ENCODE measurements around the gene RTN4R. TPM values are rescaled to one million over a fixed set of nuclear protein-coding genes. Genes with fewer than 3 reads are reported as not detected.

The RTN4R gene
- total and polyA plus RNA-seq, 9 of the 15 experiments (the other 6 are each of a cell fraction or from before 2014, with no cell fraction given) = 0.04 to 2.8 (median 1.4) TPM; not detected in 3

DNA sequence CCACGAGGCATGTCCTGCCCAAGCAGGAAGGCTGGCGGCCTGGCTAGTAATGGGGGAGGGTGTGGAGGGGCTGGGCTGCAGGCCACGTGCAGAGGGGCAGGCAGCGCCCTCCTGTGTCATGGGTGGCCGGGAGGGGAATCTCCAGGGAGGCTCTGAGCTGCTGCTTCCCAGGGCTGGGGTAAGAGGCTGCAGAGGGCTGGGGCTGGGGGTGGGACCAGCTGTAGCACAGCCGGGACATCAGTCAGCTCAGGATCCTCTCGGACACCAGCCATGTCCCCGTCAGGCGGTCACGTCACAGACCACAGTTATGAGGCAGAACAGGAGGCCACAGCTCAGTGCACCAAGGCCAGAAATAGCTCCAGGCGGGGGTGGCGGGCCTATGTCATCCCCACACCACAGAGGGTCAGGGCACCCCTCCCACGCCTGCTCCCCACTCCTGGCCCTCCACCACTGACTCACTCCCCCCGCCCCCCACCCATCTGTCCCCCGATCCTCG is 21.1 kb downstream of the RTN4R start (continued):
- TF ChIP-seq E2F3 (CRISPR knock-in tag; IDR thresholded peaks at IDR 0.05) (0 out of 2 replicates have a peak, but pooled peaks have one; percentile 44), RBM39 (optimal IDR thresholded peaks at IDR 0.05; ENCODE audit: low read depth, low read length) (no peak), MAZ (CRISPR knock-in tag; conservative IDR thresholded peaks at IDR 0.05 in 1 of 2, IDR thresholded peaks at IDR 0.05 in 1 of 2) (peak; percentile 26 to 64; a peak in 3 of 4 replicates), XRCC4 (IDR thresholded peaks at IDR 0.05; ENCODE audit: extremely low read depth, insufficient read depth, insufficient read length) (no peak), ZNF212 (CRISPR knock-in tag; IDR thresholded peaks at IDR 0.05) (no peak), CREB1 (IDR thresholded peaks at IDR 0.05) (peak; percentile 85), CREB1 (CRISPR knock-in tag; IDR thresholded peaks at IDR 0.05) (no peak), HDAC1 (IDR thresholded peaks at IDR 0.05) (peak in 1 of 2 experiments; percentile 45; a peak in 2 of 4 replicates), ZNF785 (CRISPR knock-in tag; IDR thresholded peaks at IDR 0.05) (no peak), ILF3 (IDR thresholded peaks at IDR 0.05; ENCODE audit: borderline replicate concordance) (no peak)
- TF ChIP-seq, protein P1, sequence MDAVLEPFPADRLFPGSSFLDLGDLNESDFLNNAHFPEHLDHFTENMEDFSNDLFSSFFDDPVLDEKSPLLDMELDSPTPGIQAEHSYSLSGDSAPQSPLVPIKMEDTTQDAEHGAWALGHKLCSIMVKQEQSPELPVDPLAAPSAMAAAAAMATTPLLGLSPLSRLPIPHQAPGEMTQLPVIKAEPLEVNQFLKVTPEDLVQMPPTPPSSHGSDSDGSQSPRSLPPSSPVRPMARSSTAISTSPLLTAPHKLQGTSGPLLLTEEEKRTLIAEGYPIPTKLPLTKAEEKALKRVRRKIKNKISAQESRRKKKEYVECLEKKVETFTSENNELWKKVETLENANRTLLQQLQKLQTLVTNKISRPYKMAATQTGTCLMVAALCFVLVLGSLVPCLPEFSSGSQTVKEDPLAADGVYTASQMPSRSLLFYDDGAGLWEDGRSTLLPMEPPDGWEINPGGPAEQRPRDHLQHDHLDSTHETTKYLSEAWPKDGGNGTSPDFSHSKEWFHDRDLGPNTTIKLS (IDR thresholded peaks at IDR 0.05; ENCODE audit: borderline replicate concordance, low read depth) = no peak
- TF ChIP-seq, protein P2, sequence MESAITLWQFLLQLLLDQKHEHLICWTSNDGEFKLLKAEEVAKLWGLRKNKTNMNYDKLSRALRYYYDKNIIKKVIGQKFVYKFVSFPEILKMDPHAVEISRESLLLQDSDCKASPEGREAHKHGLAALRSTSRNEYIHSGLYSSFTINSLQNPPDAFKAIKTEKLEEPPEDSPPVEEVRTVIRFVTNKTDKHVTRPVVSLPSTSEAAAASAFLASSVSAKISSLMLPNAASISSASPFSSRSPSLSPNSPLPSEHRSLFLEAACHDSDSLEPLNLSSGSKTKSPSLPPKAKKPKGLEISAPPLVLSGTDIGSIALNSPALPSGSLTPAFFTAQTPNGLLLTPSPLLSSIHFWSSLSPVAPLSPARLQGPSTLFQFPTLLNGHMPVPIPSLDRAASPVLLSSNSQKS (CRISPR knock-in tag; IDR thresholded peaks at IDR 0.05) = no peak
- TF ChIP-seq, protein P3, sequence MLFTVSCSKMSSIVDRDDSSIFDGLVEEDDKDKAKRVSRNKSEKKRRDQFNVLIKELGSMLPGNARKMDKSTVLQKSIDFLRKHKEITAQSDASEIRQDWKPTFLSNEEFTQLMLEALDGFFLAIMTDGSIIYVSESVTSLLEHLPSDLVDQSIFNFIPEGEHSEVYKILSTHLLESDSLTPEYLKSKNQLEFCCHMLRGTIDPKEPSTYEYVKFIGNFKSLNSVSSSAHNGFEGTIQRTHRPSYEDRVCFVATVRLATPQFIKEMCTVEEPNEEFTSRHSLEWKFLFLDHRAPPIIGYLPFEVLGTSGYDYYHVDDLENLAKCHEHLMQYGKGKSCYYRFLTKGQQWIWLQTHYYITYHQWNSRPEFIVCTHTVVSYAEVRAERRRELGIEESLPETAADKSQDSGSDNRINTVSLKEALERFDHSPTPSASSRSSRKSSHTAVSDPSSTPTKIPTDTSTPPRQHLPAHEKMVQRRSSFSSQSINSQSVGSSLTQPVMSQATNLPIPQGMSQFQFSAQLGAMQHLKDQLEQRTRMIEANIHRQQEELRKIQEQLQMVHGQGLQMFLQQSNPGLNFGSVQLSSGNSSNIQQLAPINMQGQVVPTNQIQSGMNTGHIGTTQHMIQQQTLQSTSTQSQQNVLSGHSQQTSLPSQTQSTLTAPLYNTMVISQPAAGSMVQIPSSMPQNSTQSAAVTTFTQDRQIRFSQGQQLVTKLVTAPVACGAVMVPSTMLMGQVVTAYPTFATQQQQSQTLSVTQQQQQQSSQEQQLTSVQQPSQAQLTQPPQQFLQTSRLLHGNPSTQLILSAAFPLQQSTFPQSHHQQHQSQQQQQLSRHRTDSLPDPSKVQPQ (CRISPR knock-in tag; IDR thresholded peaks at IDR 0.05; ENCODE audit: borderline replicate concordance) = 0 out of 2 replicates have a peak, but pooled peaks have one; percentile 38
- TF ChIP-seq, protein P4, sequence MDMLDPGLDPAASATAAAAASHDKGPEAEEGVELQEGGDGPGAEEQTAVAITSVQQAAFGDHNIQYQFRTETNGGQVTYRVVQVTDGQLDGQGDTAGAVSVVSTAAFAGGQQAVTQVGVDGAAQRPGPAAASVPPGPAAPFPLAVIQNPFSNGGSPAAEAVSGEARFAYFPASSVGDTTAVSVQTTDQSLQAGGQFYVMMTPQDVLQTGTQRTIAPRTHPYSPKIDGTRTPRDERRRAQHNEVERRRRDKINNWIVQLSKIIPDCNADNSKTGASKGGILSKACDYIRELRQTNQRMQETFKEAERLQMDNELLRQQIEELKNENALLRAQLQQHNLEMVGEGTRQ (CRISPR knock-in tag; IDR thresholded peaks at IDR 0.05) = peak; percentile 67
- TF ChIP-seq, protein P5, sequence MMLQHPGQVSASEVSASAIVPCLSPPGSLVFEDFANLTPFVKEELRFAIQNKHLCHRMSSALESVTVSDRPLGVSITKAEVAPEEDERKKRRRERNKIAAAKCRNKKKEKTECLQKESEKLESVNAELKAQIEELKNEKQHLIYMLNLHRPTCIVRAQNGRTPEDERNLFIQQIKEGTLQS (IDR thresholded peaks at IDR 0.05) = 0 out of 2 replicates have a peak, but pooled peaks have one; percentile 18
- TF ChIP-seq, protein P5 (CRISPR knock-in tag; conservative IDR thresholded peaks at IDR 0.05) = 0 out of 2 replicates have a peak, but pooled peaks have one; percentile 51
- TF ChIP-seq, protein P6, sequence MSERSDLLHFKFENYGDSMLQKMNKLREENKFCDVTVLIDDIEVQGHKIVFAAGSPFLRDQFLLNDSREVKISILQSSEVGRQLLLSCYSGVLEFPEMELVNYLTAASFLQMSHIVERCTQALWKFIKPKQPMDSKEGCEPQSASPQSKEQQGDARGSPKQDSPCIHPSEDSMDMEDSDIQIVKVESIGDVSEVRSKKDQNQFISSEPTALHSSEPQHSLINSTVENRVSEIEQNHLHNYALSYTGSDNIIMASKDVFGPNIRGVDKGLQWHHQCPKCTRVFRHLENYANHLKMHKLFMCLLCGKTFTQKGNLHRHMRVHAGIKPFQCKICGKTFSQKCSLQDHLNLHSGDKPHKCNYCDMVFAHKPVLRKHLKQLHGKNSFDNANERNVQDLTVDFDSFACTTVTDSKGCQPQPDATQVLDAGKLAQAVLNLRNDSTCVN (CRISPR knock-in tag; IDR thresholded peaks at IDR 0.05) = 0 out of 2 replicates have a peak, but pooled peaks have one; percentile 47
- TF ChIP-seq, protein P7, sequence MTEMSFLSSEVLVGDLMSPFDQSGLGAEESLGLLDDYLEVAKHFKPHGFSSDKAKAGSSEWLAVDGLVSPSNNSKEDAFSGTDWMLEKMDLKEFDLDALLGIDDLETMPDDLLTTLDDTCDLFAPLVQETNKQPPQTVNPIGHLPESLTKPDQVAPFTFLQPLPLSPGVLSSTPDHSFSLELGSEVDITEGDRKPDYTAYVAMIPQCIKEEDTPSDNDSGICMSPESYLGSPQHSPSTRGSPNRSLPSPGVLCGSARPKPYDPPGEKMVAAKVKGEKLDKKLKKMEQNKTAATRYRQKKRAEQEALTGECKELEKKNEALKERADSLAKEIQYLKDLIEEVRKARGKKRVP (CRISPR knock-in tag; IDR thresholded peaks at IDR 0.05) = 0 out of 2 replicates have a peak, but pooled peaks have one; percentile 15

Data from K562 (cell line).